Memory B cell (primary cell): ENCODE measurements around the gene CELF4.
"Not testable (repeated sequence)": the region's sequence is repeated elsewhere in the genome, so short reads cannot be mapped to it uniquely, and the experiment has no call there.

Experiments
- ATAC-seq: fragments of 150-1000 bp; cut with Tn5 transposase; 2 replicates; pipeline ENCODE4 v1.10.0; 2021; ENCODE audit warnings: low read depth, mild to moderate bottlenecking, moderate library complexity
- DNase-seq, 2 donors: peaks; one replicate each; pipeline ENCODE4 v3.0.0; 2022; ENCODE audit warnings: low spot score in 2 of 2
- H3K27ac Mint-ChIP-seq: one replicate; pipeline ENCODE4 v1.8.0; 2022; ENCODE audit warnings: mild to moderate bottlenecking, moderate library complexity, mixed read lengths
- H3K27me3 Mint-ChIP-seq: one replicate; pipeline ENCODE4 v1.8.0; 2022; ENCODE audit warnings: mixed read lengths
- H3K36me3 Mint-ChIP-seq: one replicate; pipeline ENCODE4 v1.8.0; 2022; ENCODE audit warnings: mild to moderate bottlenecking, mixed read lengths
- H3K4me1 Mint-ChIP-seq: one replicate; pipeline ENCODE4 v1.8.0; 2022; ENCODE audit warnings: mixed read lengths
- H3K4me3 Mint-ChIP-seq: one replicate; pipeline ENCODE4 v1.8.0; 2022; ENCODE audit warnings: mild to moderate bottlenecking, moderate library complexity, mixed read lengths
- H3K9me3 Mint-ChIP-seq: one replicate; pipeline ENCODE4 v1.8.0; 2022; ENCODE audit warnings: mixed read lengths

Gene CELF4

GRCh38 chr18:37481491-37481890 is 84.1 kb downstream of the CELF4 start:
- DNase-seq (no peak), ATAC-seq (no peak)
- H3K4me3 Mint-ChIP-seq, result no peak overlapping the region
- H3K36me3 Mint-ChIP-seq, result peaks cover 2% of the 10 kb centered on the region
- peaks cover 1% of the 10 kb centered on the region for H3K9me3 Mint-ChIP-seq
- peaks cover 6% of the 10 kb centered on the region for H3K4me1 Mint-ChIP-seq
- H3K27ac Mint-ChIP-seq, result no peak overlapping the region
- H3K27me3 Mint-ChIP-seq, result peaks cover 18% of the 10 kb centered on the region

GRCh38 chr18:37481072-37481471 is 84.5 kb downstream of the CELF4 start:
- Mint-ChIP-seq H3K9me3 (peaks cover 1% of the 10 kb centered on the region), H3K36me3 (peaks cover 2% of the 10 kb centered on the region), H3K4me1 (peaks cover 4% of the 10 kb centered on the region), H3K27me3 (peaks cover 15% of the 10 kb centered on the region), H3K27ac (no peak overlapping the region), H3K4me3 (no peak overlapping the region)
- ATAC-seq, result no peak
- no peak for DNase-seq

GRCh38 chr18:37476611-37477295 is 88.8 kb downstream of the CELF4 start:
- DNase-seq, result no peak
- no peak for ATAC-seq
- no peak overlapping the region for H3K4me3 Mint-ChIP-seq
- peaks cover 5% of the 10 kb centered on the region for H3K27me3 Mint-ChIP-seq
- H3K9me3 Mint-ChIP-seq, result no peaks in the 10 kb centered on the region
- no peak overlapping the region for H3K27ac Mint-ChIP-seq
- no peaks in the 10 kb centered on the region for H3K36me3 Mint-ChIP-seq
- no peaks in the 10 kb centered on the region for H3K4me1 Mint-ChIP-seq

GRCh38 chr18:37476182-37476581 is 89.4 kb downstream of the CELF4 start:
- H3K4me1 Mint-ChIP-seq, result no peaks in the 10 kb centered on the region
- ATAC-seq (no peak), DNase-seq (no peak)
- H3K27ac Mint-ChIP-seq, result no peak overlapping the region
- H3K4me3 Mint-ChIP-seq, result no peak overlapping the region
- H3K27me3 Mint-ChIP-seq, result peaks cover 8% of the 10 kb centered on the region
- no peaks in the 10 kb centered on the region for H3K36me3 Mint-ChIP-seq
- no peaks in the 10 kb centered on the region for H3K9me3 Mint-ChIP-seq

GRCh38 chr18:37473195-37473840 is 92.3 kb downstream of the CELF4 start:
- H3K9me3 Mint-ChIP-seq, result peaks cover 1% of the 10 kb centered on the region
- peaks cover 8% of the 10 kb centered on the region for H3K27me3 Mint-ChIP-seq
- no peak overlapping the region for H3K4me3 Mint-ChIP-seq
- no peak overlapping the region for H3K27ac Mint-ChIP-seq
- no peak for ATAC-seq
- no peak for DNase-seq
- H3K36me3 Mint-ChIP-seq, result no peaks in the 10 kb centered on the region
- H3K4me1 Mint-ChIP-seq, result no peaks in the 10 kb centered on the region

- Mint-ChIP-seq H3K9me3 (peaks cover 1% of the 10 kb centered on the region), H3K4me1 (no peaks in the 10 kb centered on the region), H3K27me3 (peaks cover 12% of the 10 kb centered on the region), H3K36me3 (no peaks in the 10 kb centered on the region), H3K27ac (no peak overlapping the region), H3K4me3 (no peak overlapping the region)
- ATAC-seq, result no peak
- no peak for DNase-seq
Observed at GRCh38 chr18:37471637-37472036, 94.0 kb downstream of the CELF4 start.

- H3K9me3 Mint-ChIP-seq, result peaks cover 1% of the 10 kb centered on the region
- ATAC-seq (no peak), DNase-seq (no peak)
- H3K4me3 Mint-ChIP-seq, result no peak overlapping the region
- H3K4me1 Mint-ChIP-seq, result no peaks in the 10 kb centered on the region
- H3K36me3 Mint-ChIP-seq, result no peaks in the 10 kb centered on the region
- H3K27ac Mint-ChIP-seq, result no peak overlapping the region
- peaks cover 18% of the 10 kb centered on the region for H3K27me3 Mint-ChIP-seq
Observed at GRCh38 chr18:37470986-37471385, 94.6 kb downstream of the CELF4 start.

GRCh38 chr18:37467002-37467662 is 98.5 kb downstream of the CELF4 start:
- Mint-ChIP-seq H3K9me3 (peaks cover 1% of the 10 kb centered on the region), H3K4me3 (no peak overlapping the region), H3K27me3 (peaks cover 22% of the 10 kb centered on the region), H3K27ac (no peak overlapping the region), H3K4me1 (no peaks in the 10 kb centered on the region), H3K36me3 (no peaks in the 10 kb centered on the region)
- ATAC-seq (no peak), DNase-seq (no peak)

- ATAC-seq (no peak), DNase-seq (no peak)
- H3K4me3 Mint-ChIP-seq, result no peak overlapping the region
- H3K27me3 Mint-ChIP-seq, result peaks cover 20% of the 10 kb centered on the region
- H3K27ac Mint-ChIP-seq, result no peak overlapping the region
- H3K36me3 Mint-ChIP-seq, result no peaks in the 10 kb centered on the region
- H3K4me1 Mint-ChIP-seq, result no peaks in the 10 kb centered on the region
- peaks cover 1% of the 10 kb centered on the region for H3K9me3 Mint-ChIP-seq
Observed at GRCh38 chr18:37465958-37466357, 99.6 kb downstream of the CELF4 start.

- Mint-ChIP-seq H3K9me3 (peaks cover 1% of the 10 kb centered on the region), H3K36me3 (no peaks in the 10 kb centered on the region)
Observed at GRCh38 chr18:37464257-37464656, 101.3 kb downstream of the CELF4 start.

GRCh38 chr18:37461329-37461728 is 104.3 kb downstream of the CELF4 start:
- H3K27ac Mint-ChIP-seq, DNase-seq, H3K9me3 Mint-ChIP-seq, H3K4me1 Mint-ChIP-seq, ATAC-seq, H3K4me3 Mint-ChIP-seq, H3K36me3 Mint-ChIP-seq: not testable (repeated sequence)
- H3K27me3 Mint-ChIP-seq, result peaks cover 13% of the 10 kb centered on the region

More at GRCh38 chr18:37464257-37464656, 101.3 kb downstream of the CELF4 start:
- no peak overlapping the region for H3K4me3 Mint-ChIP-seq
- DNase-seq (no peak), ATAC-seq (no peak)
- H3K4me1 Mint-ChIP-seq, result no peaks in the 10 kb centered on the region
- H3K27ac Mint-ChIP-seq, result no peak overlapping the region
- peaks cover 20% of the 10 kb centered on the region for H3K27me3 Mint-ChIP-seq

GRCh38 chr18:37460604-37461003 is 105.0 kb downstream of the CELF4 start:
- Mint-ChIP-seq H3K27ac (no peak overlapping the region), H3K27me3 (peaks cover 9% of the 10 kb centered on the region), H3K4me1 (no peaks in the 10 kb centered on the region), H3K9me3 (no peaks in the 10 kb centered on the region), H3K36me3 (no peaks in the 10 kb centered on the region), H3K4me3 (no peak overlapping the region)
- ATAC-seq (no peak), DNase-seq (no peak)

- no peaks in the 10 kb centered on the region for H3K9me3 Mint-ChIP-seq
- peaks cover 6% of the 10 kb centered on the region for H3K27me3 Mint-ChIP-seq
- no peak overlapping the region for H3K4me3 Mint-ChIP-seq
- no peak overlapping the region for H3K27ac Mint-ChIP-seq
- DNase-seq, result no peak
- no peaks in the 10 kb centered on the region for H3K4me1 Mint-ChIP-seq
- no peaks in the 10 kb centered on the region for H3K36me3 Mint-ChIP-seq
- ATAC-seq, result no peak
Observed at GRCh38 chr18:37458697-37459096, 106.9 kb downstream of the CELF4 start.

- no peak for DNase-seq
- ATAC-seq, result no peak
- no peaks in the 10 kb centered on the region for H3K4me1 Mint-ChIP-seq
- H3K27me3 Mint-ChIP-seq, result peaks cover 9% of the 10 kb centered on the region
- H3K27ac Mint-ChIP-seq, result no peak overlapping the region
- H3K4me3 Mint-ChIP-seq, result no peak overlapping the region
- no peaks in the 10 kb centered on the region for H3K9me3 Mint-ChIP-seq
- H3K36me3 Mint-ChIP-seq, result no peaks in the 10 kb centered on the region
Observed at GRCh38 chr18:37457753-37458152, 107.8 kb downstream of the CELF4 start.
